ENCODE measurements around the gene DDX23.

The DDX23 gene

GRCh38 chr12:48815126-48816110 lies 36.5 kb downstream of the DDX23 start:
- WGBS (ENCODE audit: insufficient coverage), result 0% methylated on average over 40 of the region's 54 CpGs
- peaks cover 0 to 9% (median 0%) of the 10 kb centered on the region in 5 experiments for H3K27me3 ChIP-seq (replicated peaks in 2 of 5; ENCODE audit: control insufficient read depth in 4 of 5, insufficient read depth in 5 of 5, low read length in 4 of 5)
- CTCF ChIA-PET, result interaction anchor here (0.7 to 4.7 kb wide), 36 partner anchors 10 to 110 kb away, joined by 3 to 37 read pairs (median 4); partner anchors contain the start of genes ADCY6, DDX23 and FKBP11
- H3K36me3 ChIP-seq (ENCODE audit: control insufficient read depth in 4 of 4, insufficient read depth in 4 of 4, low read length in 3 of 4), result no peaks in the 10 kb centered on the region
- H3K9me3 ChIP-seq (ENCODE audit: control extremely low read depth in 1 of 5, control insufficient read depth in 4 of 5, insufficient read depth in 2 of 5, low read depth in 1 of 5, low read length in 4 of 5), result no peaks in the 10 kb centered on the region
- H3K27ac ChIP-seq (ENCODE audit: insufficient read depth in 1 of 2, low read depth in 1 of 2, low read length in 2 of 2, poor library complexity in 1 of 2, severe bottlenecking in 2 of 2), result peak overlapping the region in 1 of 2 experiments; percentile 58
- H3K4me3 ChIP-seq (ENCODE audit: control insufficient read depth in 1 of 7, extremely low read depth in 1 of 7, insufficient read depth in 4 of 7, low read depth in 2 of 7, low read length in 6 of 7), result peak overlapping the region; percentile 72 to 88 (median 79)
- DNase-seq, result peak in 2 of 3 donors; percentile 39 to 40
- POLR2A ChIA-PET, result interaction anchor here (1.2 kb wide), 1 partner anchor 50 kb away, joined by 3 read pairs; the partner anchor contains the start of gene RND1
- peaks cover 0 to 50% (median 36%) of the 10 kb centered on the region in 4 experiments for H3K4me1 ChIP-seq (ENCODE audit: control extremely low read depth in 1 of 4, control insufficient read depth in 4 of 4, insufficient read depth in 4 of 4, low read length in 3 of 4)

- WGBS (ENCODE audit: insufficient coverage), result 0% methylated on average over 58 of the region's 70 CpGs
- Histone ChIP-seq H3K4me3 (ENCODE audit: control insufficient read depth in 1 of 7, extremely low read depth in 1 of 7, insufficient read depth in 4 of 7, low read depth in 2 of 7, low read length in 6 of 7) (peak overlapping the region; percentile 72 to 88 (median 79)), H3K36me3 (ENCODE audit: control insufficient read depth in 4 of 4, insufficient read depth in 4 of 4, low read length in 3 of 4) (no peaks in the 10 kb centered on the region), H3K9me3 (ENCODE audit: control extremely low read depth in 1 of 5, control insufficient read depth in 4 of 5, insufficient read depth in 2 of 5, low read depth in 1 of 5, low read length in 4 of 5) (no peaks in the 10 kb centered on the region), H3K27me3 (replicated peaks in 2 of 5; ENCODE audit: control insufficient read depth in 4 of 5, insufficient read depth in 5 of 5, low read length in 4 of 5) (peaks cover 0 to 9% (median 0%) of the 10 kb centered on the region in 5 experiments), H3K4me1 (ENCODE audit: control extremely low read depth in 1 of 4, control insufficient read depth in 4 of 4, insufficient read depth in 4 of 4, low read length in 3 of 4) (peaks cover 0 to 44% (median 36%) of the 10 kb centered on the region in 4 experiments), H3K27ac (ENCODE audit: insufficient read depth in 1 of 2, low read depth in 1 of 2, low read length in 2 of 2, poor library complexity in 1 of 2, severe bottlenecking in 2 of 2) (peak overlapping the region in 1 of 2 experiments; percentile 58)
- CTCF ChIA-PET, result interaction anchor here (0.7 to 4.7 kb wide), 31 partner anchors 9 to 111 kb away, joined by 3 to 37 read pairs (median 4); partner anchors contain the start of genes ADCY6, DDX23 and FKBP11
- POLR2A ChIA-PET, result interaction anchor here (0.6 to 1.2 kb wide), 3 partner anchors 51 to 584 kb away, joined by 3 to 4 read pairs (median 4); partner anchors contain the start of gene RND1
- peak; percentile 80 to 85 (median 82) for DNase-seq
These were observed 37.5 kb downstream of the DDX23 start for GRCh38 chr12:48814262-48815125.

- ChIA-PET POLR2A (interaction anchor here (0.5 to 0.9 kb wide), 3 partner anchors 23 to 585 kb away, joined by 3 to 4 read pairs (median 4); no protein-coding TSS in a partner anchor), CTCF (interaction anchor here (0.9 to 4.7 kb wide), 19 partner anchors 8 to 105 kb away, joined by 3 to 40 read pairs (median 5); no protein-coding TSS in a partner anchor)
- H3K4me3 ChIP-seq (ENCODE audit: control insufficient read depth in 1 of 7, extremely low read depth in 1 of 7, insufficient read depth in 4 of 7, low read depth in 2 of 7, low read length in 6 of 7), result peak overlapping the region; percentile 72 to 88 (median 79)
- peaks cover 0 to 9% (median 0%) of the 10 kb centered on the region in 5 experiments for H3K27me3 ChIP-seq (replicated peaks in 2 of 5; ENCODE audit: control insufficient read depth in 4 of 5, insufficient read depth in 5 of 5, low read length in 4 of 5)
- 8% methylated on average over 11 of the region's 18 CpGs for WGBS (ENCODE audit: insufficient coverage)
- no peaks in the 10 kb centered on the region for H3K9me3 ChIP-seq (ENCODE audit: control extremely low read depth in 1 of 5, control insufficient read depth in 4 of 5, insufficient read depth in 2 of 5, low read depth in 1 of 5, low read length in 4 of 5)
- DNase-seq, result peak in 1 of 3 donors; percentile 19
- H3K27ac ChIP-seq (ENCODE audit: insufficient read depth in 1 of 2, low read depth in 1 of 2, low read length in 2 of 2, poor library complexity in 1 of 2, severe bottlenecking in 2 of 2), result peak overlapping the region in 1 of 2 experiments; percentile 54
- no peaks in the 10 kb centered on the region for H3K36me3 ChIP-seq (ENCODE audit: control insufficient read depth in 4 of 4, insufficient read depth in 4 of 4, low read length in 3 of 4)
- H3K4me1 ChIP-seq (ENCODE audit: control extremely low read depth in 1 of 4, control insufficient read depth in 4 of 4, insufficient read depth in 4 of 4, low read length in 3 of 4), result peaks cover 0 to 39% (median 29%) of the 10 kb centered on the region in 4 experiments
These were observed 38.3 kb downstream of the DDX23 start for GRCh38 chr12:48813465-48814261.

GRCh38 chr12:48812389-48812788 lies 39.6 kb downstream of the DDX23 start:
- H3K9me3 ChIP-seq (ENCODE audit: control extremely low read depth in 1 of 5, control insufficient read depth in 4 of 5, insufficient read depth in 2 of 5, low read depth in 1 of 5, low read length in 4 of 5), result no peaks in the 10 kb centered on the region
- DNase-seq, result no peak
- no peak overlapping the region for H3K27ac ChIP-seq (ENCODE audit: insufficient read depth in 1 of 2, low read depth in 1 of 2, low read length in 2 of 2, poor library complexity in 1 of 2, severe bottlenecking in 2 of 2)
- ChIA-PET POLR2A (no interaction called here), CTCF (interaction anchor here (0.9 to 3.7 kb wide), 5 partner anchors 14 to 59 kb away, joined by 3 to 40 read pairs (median 3); no protein-coding TSS in a partner anchor)
- H3K36me3 ChIP-seq (ENCODE audit: control insufficient read depth in 4 of 4, insufficient read depth in 4 of 4, low read length in 3 of 4), result no peaks in the 10 kb centered on the region
- H3K4me3 ChIP-seq (ENCODE audit: control insufficient read depth in 1 of 7, extremely low read depth in 1 of 7, insufficient read depth in 4 of 7, low read depth in 2 of 7, low read length in 6 of 7), result no peak overlapping the region
- peaks cover 0 to 30% (median 20%) of the 10 kb centered on the region in 4 experiments for H3K4me1 ChIP-seq (ENCODE audit: control extremely low read depth in 1 of 4, control insufficient read depth in 4 of 4, insufficient read depth in 4 of 4, low read length in 3 of 4)
- WGBS (ENCODE audit: insufficient coverage), result 96% methylated on average over 2 of the region's 2 CpGs
- peaks cover 0 to 6% (median 0%) of the 10 kb centered on the region in 5 experiments for H3K27me3 ChIP-seq (replicated peaks in 2 of 5; ENCODE audit: control insufficient read depth in 4 of 5, insufficient read depth in 5 of 5, low read length in 4 of 5)

- Histone ChIP-seq H3K27ac (ENCODE audit: insufficient read depth in 1 of 2, low read depth in 1 of 2, low read length in 2 of 2, poor library complexity in 1 of 2, severe bottlenecking in 2 of 2) (no peak overlapping the region), H3K9me3 (ENCODE audit: control extremely low read depth in 1 of 5, control insufficient read depth in 4 of 5, insufficient read depth in 2 of 5, low read depth in 1 of 5, low read length in 4 of 5) (no peaks in the 10 kb centered on the region), H3K36me3 (ENCODE audit: control insufficient read depth in 4 of 4, insufficient read depth in 4 of 4, low read length in 3 of 4) (no peaks in the 10 kb centered on the region), H3K4me1 (ENCODE audit: control extremely low read depth in 1 of 4, control insufficient read depth in 4 of 4, insufficient read depth in 4 of 4, low read length in 3 of 4) (peaks cover 0 to 37% (median 23%) of the 10 kb centered on the region in 4 experiments), H3K4me3 (ENCODE audit: control insufficient read depth in 1 of 7, extremely low read depth in 1 of 7, insufficient read depth in 4 of 7, low read depth in 2 of 7, low read length in 6 of 7) (no peak overlapping the region), H3K27me3 (replicated peaks in 2 of 5; ENCODE audit: control insufficient read depth in 4 of 5, insufficient read depth in 5 of 5, low read length in 4 of 5) (no peaks in the 10 kb centered on the region)
- ChIA-PET CTCF (interaction anchor here (1.2 to 3.7 kb wide), 4 partner anchors 16 to 59 kb away, joined by 3 to 40 read pairs (median 4); no protein-coding TSS in a partner anchor), POLR2A (no interaction called here)
- no peak for DNase-seq
- WGBS (ENCODE audit: insufficient coverage), result 88% methylated on average over 1 of the region's 5 CpGs
These were observed 40.4 kb downstream of the DDX23 start for GRCh38 chr12:48811437-48812090.

All from common myeloid progenitor, CD34-positive (primary cell).